Ascending aorta (tissue), 2 donors: ENCODE measurements around the gene CREBBP. TPM values are rescaled to one million over a fixed set of nuclear protein-coding genes. Genes with fewer than 3 reads are reported as not detected.

Experiments used
- DNase-seq, 2 donors: peaks; one replicate each; pipeline ENCODE4 v3.0.0-alpha.2; 2019; ENCODE audit warnings: low spot score in 2 of 2
- H3K27ac ChIP-seq, 2 donors: fragments of 200-600 bp; sonication (generic); one replicate each; pipeline ENCODE4 v1.5.1; 2016 to 2017; ENCODE audit warnings: mild to moderate bottlenecking in 1 of 2
- H3K27me3 ChIP-seq: fragments of 200-600 bp; sonication (generic); one replicate; pipeline ENCODE4 v1.5.1; 2017
- H3K36me3 ChIP-seq, 2 donors: fragments of 200-600 bp; sonication (generic); one replicate each; pipeline ENCODE4 v1.5.1; 2016
- H3K4me1 ChIP-seq, 2 donors: fragments of 200-600 bp; sonication (generic); one replicate each; pipeline ENCODE4 v1.5.1; 2016 to 2017; ENCODE audit warnings: mild to moderate bottlenecking in 1 of 2
- H3K4me3 ChIP-seq, 2 donors: fragments of 200-600 bp; sonication (generic); one replicate each; pipeline ENCODE4 v1.5.1; 2016 to 2017; ENCODE audit warnings: mild to moderate bottlenecking in 1 of 2
- H3K9me3 ChIP-seq, 2 donors: fragments of 200-600 bp; sonication (generic); one replicate each; pipeline ENCODE4 v1.5.1; 2016
- CTCF ChIP-seq, 3 experiments: fragments of 200-600 bp in 2 of 3; fragments of 450-650 bp in 1 of 3; sonication (generic) in 2 of 3; IDR thresholded peaks; one replicate each; pipeline ENCODE4 v1.5.1; 2016 to 2019; ENCODE audit warnings: antibody characterized with exemption in 3 of 3, mild to moderate bottlenecking in 1 of 3, moderate library complexity in 1 of 3
- intact Hi-C: fragments of 100-400 bp; cut with DNase I; formaldehyde crosslinking; loops from one replicate; pipeline ENCODE4 v1.15.1; 2023
- total RNA-seq: library from RNA; depleted of rRNA; stranded (reverse); fragments of >200 nt; gene quantifications from one replicate; pipeline ENCODE4 v1.1.0, GENCODE V29; 2016

The CREBBP gene
- total RNA-seq, 1 donor from 2014 or later, result 73.7 TPM

GRCh38 chr16:3857189-3858043 is 23.1 kb downstream of the CREBBP start:
- peak in 1 of 2 donors; percentile 77 for DNase-seq
- TF ChIP-seq CTCF (IDR thresholded peaks at IDR 0.05), result no peak
- H3K27ac ChIP-seq, result peak overlapping the region; percentile 32 to 37
- no peaks in the 10 kb centered on the region for H3K9me3 ChIP-seq
- intact Hi-C loops, result no loop called here
- no peaks in the 10 kb centered on the region for H3K27me3 ChIP-seq
- H3K36me3 ChIP-seq, result no peaks in the 10 kb centered on the region
- H3K4me3 ChIP-seq, result no peak overlapping the region
- peaks cover 6 to 49% of the 10 kb centered on the region in 2 donors for H3K4me1 ChIP-seq

- Histone ChIP-seq H3K9me3 (no peaks in the 10 kb centered on the region), H3K4me1 (peaks cover 3 to 48% of the 10 kb centered on the region in 2 donors), H3K27ac (peak overlapping the region in 1 of 2 donors; percentile 5), H3K27me3 (no peaks in the 10 kb centered on the region), H3K4me3 (no peak overlapping the region), H3K36me3 (no peaks in the 10 kb centered on the region)
- intact Hi-C loops, result no loop called here
- no peak for TF ChIP-seq CTCF (IDR thresholded peaks at IDR 0.05)
- no peak for DNase-seq
Observed at GRCh38 chr16:3856367-3857141, 24.0 kb downstream of the CREBBP start.

GRCh38 chr16:3854750-3855541 is 25.6 kb downstream of the CREBBP start:
- peaks cover 7% of the 10 kb centered on the region in 2 donors for H3K36me3 ChIP-seq
- H3K4me3 ChIP-seq, result no peak overlapping the region
- intact Hi-C loops, result no loop called here
- H3K27ac ChIP-seq, result no peak overlapping the region
- H3K27me3 ChIP-seq, result no peaks in the 10 kb centered on the region
- H3K9me3 ChIP-seq, result no peaks in the 10 kb centered on the region
- peaks cover 3 to 41% of the 10 kb centered on the region in 2 donors for H3K4me1 ChIP-seq
- DNase-seq, result no peak
- TF ChIP-seq CTCF (IDR thresholded peaks at IDR 0.05), result no peak

- no peak overlapping the region for H3K27ac ChIP-seq
- H3K4me3 ChIP-seq, result no peak overlapping the region
- intact Hi-C loops, result no loop called here
- H3K27me3 ChIP-seq, result no peaks in the 10 kb centered on the region
- H3K9me3 ChIP-seq, result no peaks in the 10 kb centered on the region
- peaks cover 12% of the 10 kb centered on the region in 2 donors for H3K36me3 ChIP-seq
- H3K4me1 ChIP-seq, result peaks cover 0 to 11% of the 10 kb centered on the region in 2 donors
- TF ChIP-seq CTCF (IDR thresholded peaks at IDR 0.05), result no peak
- no peak for DNase-seq
Observed at GRCh38 chr16:3850544-3850899, 30.0 kb downstream of the CREBBP start.

- Histone ChIP-seq H3K4me3 (no peak overlapping the region), H3K36me3 (peaks cover 12% of the 10 kb centered on the region in 2 donors), H3K9me3 (no peaks in the 10 kb centered on the region), H3K4me1 (peaks cover 0 to 7% of the 10 kb centered on the region in 2 donors), H3K27ac (peak overlapping the region in 1 of 2 donors; percentile 5), H3K27me3 (no peaks in the 10 kb centered on the region)
- intact Hi-C loops, result no loop called here
- no peak for TF ChIP-seq CTCF (IDR thresholded peaks at IDR 0.05)
- no peak for DNase-seq
Observed at GRCh38 chr16:3849751-3850543, 30.6 kb downstream of the CREBBP start.
